ENCODE data around the gene BCL2L1. TPM values are rescaled to one million over a fixed set of nuclear protein-coding genes. Genes with fewer than 3 reads are reported as not detected.

The BCL2L1 gene
- total and polyA plus RNA-seq, 2 donors (not counting 3 experiments of a cell fraction or from before 2014, with no cell fraction given), result 78.0 to 101 TPM

- no peak overlapping the region for H3K4me2 ChIP-seq (ENCODE audit: insufficient read depth, low read length)
- no peak overlapping the region for H2AFZ ChIP-seq (ENCODE audit: low read depth, low read length)
- no peak overlapping the region for H3K4me3 ChIP-seq (replicated peaks in 1 of 3; ENCODE audit: insufficient read depth in 1 of 3, low read depth in 1 of 3, low read length in 3 of 3)
- intact Hi-C loops (cut with micrococcal nuclease) (loop anchor here (1.0 kb wide), 1 partner anchor 37 kb away; no protein-coding TSS in a partner anchor), dilution Hi-C loops (cut with MboI; ENCODE audit: extremely low pct_ligation_motif_present, low sequenced_read_pairs) (no loop called here)
- peak overlapping the region; percentile 18 for H3K27ac ChIP-seq (ENCODE audit: insufficient read depth, low read depth, low read length)
- peak; percentile 28 for DNase-seq (ENCODE audit: low read depth, low spot score)
- TF ChIP-seq JUN (IDR thresholded peaks at IDR 0.05; ENCODE audit: borderline replicate concordance, insufficient read depth, insufficient read length, low read depth) (no peak), EZH2 (IDR thresholded peaks at IDR 0.05; ENCODE audit: borderline replicate concordance, low read depth, low read length, severe bottlenecking) (no peak), MAX (IDR thresholded peaks at IDR 0.05; ENCODE audit: insufficient read depth, insufficient read length) (no peak), POLR2AphosphoS5 (IDR thresholded peaks at IDR 0.05; ENCODE audit: insufficient read depth, low read depth, low read length) (no peak), FOS (IDR thresholded peaks at IDR 0.05; ENCODE audit: borderline replicate concordance, insufficient read depth, low read length) (no peak), CTCF (IDR thresholded peaks at IDR 0.05; ENCODE audit: extremely low read depth in 1 of 2, insufficient read depth in 1 of 2, low read depth in 1 of 2, low read length in 2 of 2) (no peak), MYC (IDR thresholded peaks at IDR 0.05; ENCODE audit: low read depth, low read length) (no peak), POLR2A (IDR thresholded peaks at IDR 0.05; ENCODE audit: low read depth, low read length) (no peak), GATA2 (IDR thresholded peaks at IDR 0.05; ENCODE audit: insufficient read depth, insufficient read length, low read depth, low read length) (no peak)
- ChIA-PET CTCF (interaction anchor here (0.8 to 10.4 kb wide), 22 partner anchors 13 to 101 kb away, joined by 3 to 658 read pairs (median 12); partner anchors contain the start of genes BCL2L1 and TPX2), POLR2A (interaction anchor here (0.8 to 1.8 kb wide), 5 partner anchors 13 to 76 kb away, joined by 3 to 20 read pairs (median 5); partner anchors contain the start of gene BCL2L1)
- no peaks in the 10 kb centered on the region for H3K9me3 ChIP-seq (replicated peaks; ENCODE audit: control insufficient read depth, insufficient read depth, low read length)
- H3K79me2 ChIP-seq (ENCODE audit: control insufficient read depth, insufficient read depth, low read length), result peaks cover 5% of the 10 kb centered on the region
- BruUV-seq (replicated peaks), result no TSS peak
- FAIRE-seq, result no peak
- no peaks in the 10 kb centered on the region for H3K9me1 ChIP-seq (replicated peaks; ENCODE audit: control insufficient read depth, extremely low read depth, insufficient read depth, low read length)
- H3K9ac ChIP-seq (replicated peaks; ENCODE audit: extremely low read depth, insufficient read depth, low read length), result no peak overlapping the region
- H3K36me3 ChIP-seq (ENCODE audit: control insufficient read depth in 2 of 2, extremely low read depth in 1 of 2, insufficient read depth in 2 of 2, low read length in 2 of 2), result peaks cover 4 to 19% of the 10 kb centered on the region in 2 experiments
- peaks cover 8% of the 10 kb centered on the region for H3K4me1 ChIP-seq (ENCODE audit: control insufficient read depth, extremely low read depth, insufficient read depth, low read length)
- H4K20me1 ChIP-seq (replicated peaks; ENCODE audit: control insufficient read depth, extremely low read depth, insufficient read depth, low read length), result no peaks in the 10 kb centered on the region
- no peaks in the 10 kb centered on the region for H3K27me3 ChIP-seq (ENCODE audit: control insufficient read depth in 2 of 2, insufficient read depth in 2 of 2, low read length in 2 of 2)
Measured at GRCh38 chr20:31662372-31662854, 60.3 kb downstream of the BCL2L1 start.

Data from endothelial cell of umbilical vein (primary cell).